ENCODE results near the gene SPTA1. TPM values are rescaled to one million over a fixed set of nuclear protein-coding genes. Genes with fewer than 3 reads are reported as not detected.

The SPTA1 gene
- total RNA-seq, 1 donor from 2014 or later, result not detected

GRCh38 chr1:158607296-158607695 is 79.2 kb downstream of the SPTA1 start:
- Histone ChIP-seq H3K27me3 (no peaks in the 10 kb centered on the region), H3K4me1 (no peaks in the 10 kb centered on the region), H3K27ac (no peak overlapping the region), H3K4me3 (no peak overlapping the region), H3K36me3 (no peaks in the 10 kb centered on the region), H3K9me3 (no peaks in the 10 kb centered on the region)
- TF ChIP-seq, protein P1, sequence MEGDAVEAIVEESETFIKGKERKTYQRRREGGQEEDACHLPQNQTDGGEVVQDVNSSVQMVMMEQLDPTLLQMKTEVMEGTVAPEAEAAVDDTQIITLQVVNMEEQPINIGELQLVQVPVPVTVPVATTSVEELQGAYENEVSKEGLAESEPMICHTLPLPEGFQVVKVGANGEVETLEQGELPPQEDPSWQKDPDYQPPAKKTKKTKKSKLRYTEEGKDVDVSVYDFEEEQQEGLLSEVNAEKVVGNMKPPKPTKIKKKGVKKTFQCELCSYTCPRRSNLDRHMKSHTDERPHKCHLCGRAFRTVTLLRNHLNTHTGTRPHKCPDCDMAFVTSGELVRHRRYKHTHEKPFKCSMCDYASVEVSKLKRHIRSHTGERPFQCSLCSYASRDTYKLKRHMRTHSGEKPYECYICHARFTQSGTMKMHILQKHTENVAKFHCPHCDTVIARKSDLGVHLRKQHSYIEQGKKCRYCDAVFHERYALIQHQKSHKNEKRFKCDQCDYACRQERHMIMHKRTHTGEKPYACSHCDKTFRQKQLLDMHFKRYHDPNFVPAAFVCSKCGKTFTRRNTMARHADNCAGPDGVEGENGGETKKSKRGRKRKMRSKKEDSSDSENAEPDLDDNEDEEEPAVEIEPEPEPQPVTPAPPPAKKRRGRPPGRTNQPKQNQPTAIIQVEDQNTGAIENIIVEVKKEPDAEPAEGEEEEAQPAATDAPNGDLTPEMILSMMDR (IDR thresholded peaks at IDR 0.05), result no peak
- intact Hi-C loops (cut with DNase I), result no loop called here
- DNase-seq (ENCODE audit: low spot score in 2 of 2), result no peak

DNA sequence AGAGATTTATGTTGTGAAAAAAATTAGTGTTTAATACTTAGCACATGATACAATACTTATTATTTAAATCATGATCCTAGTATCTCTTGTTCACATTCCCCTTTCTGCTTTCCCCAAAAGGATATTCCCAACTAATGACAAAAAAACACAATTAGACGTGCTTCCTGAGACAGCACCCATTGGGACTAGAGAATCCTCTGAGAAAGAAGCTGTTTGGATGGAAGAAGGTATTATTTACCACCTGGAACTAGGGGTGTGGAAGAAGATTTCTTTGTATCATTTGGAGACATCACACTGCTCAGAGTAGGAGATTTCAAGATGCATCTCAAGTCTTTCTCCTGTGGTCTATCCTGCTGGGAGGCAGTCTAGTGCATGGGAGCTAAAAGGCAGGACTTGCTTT is 81.5 kb downstream of the SPTA1 start, which contains the start of gene OR10Z1:
TSS of gene OR10Z1 (plus strand) at position 301 of the 400 bp plus-strand sequence. CDS start 1,171 bp downstream, outside the sequence.
- no peak within 1 kb of the TSS for H3K27ac ChIP-seq
- DNase-seq (ENCODE audit: low spot score in 2 of 2), result no peak
- intact Hi-C loops (cut with DNase I), result no loop called here
- TF ChIP-seq, protein P1 (IDR thresholded peaks at IDR 0.05), result no peak
- H3K36me3 ChIP-seq, result no peaks in the 10 kb centered on the region
- H3K4me3 ChIP-seq, result no peak within 1 kb of the TSS
- H3K4me1 ChIP-seq, result no peaks in the 10 kb centered on the region
- no peaks in the 10 kb centered on the region for H3K27me3 ChIP-seq
- H3K9me3 ChIP-seq, result no peaks in the 10 kb centered on the region

GRCh38 chr1:158600735-158601134 is 85.8 kb downstream of the SPTA1 start:
- Histone ChIP-seq H3K27ac (no peak overlapping the region), H3K36me3 (no peaks in the 10 kb centered on the region), H3K27me3 (no peaks in the 10 kb centered on the region), H3K4me3 (no peak overlapping the region), H3K9me3 (peaks cover 4 to 21% of the 10 kb centered on the region in 2 donors), H3K4me1 (no peaks in the 10 kb centered on the region)
- TF ChIP-seq, protein P1 (IDR thresholded peaks at IDR 0.05), result no peak
- intact Hi-C loops (cut with DNase I), result no loop called here
- DNase-seq (ENCODE audit: low spot score in 2 of 2), result no peak

GRCh38 chr1:158586942-158587341 is 99.6 kb downstream of the SPTA1 start:
- Histone ChIP-seq H3K9me3 (peaks cover 0 to 9% of the 10 kb centered on the region in 2 donors), H3K27me3 (no peaks in the 10 kb centered on the region), H3K4me1 (no peaks in the 10 kb centered on the region), H3K36me3 (no peaks in the 10 kb centered on the region), H3K27ac (no peak overlapping the region), H3K4me3 (no peak overlapping the region)
- no peak for DNase-seq (ENCODE audit: low spot score in 2 of 2)
- TF ChIP-seq, protein P1 (IDR thresholded peaks at IDR 0.05), result no peak
- intact Hi-C loops (cut with DNase I), result no loop called here

DNA sequence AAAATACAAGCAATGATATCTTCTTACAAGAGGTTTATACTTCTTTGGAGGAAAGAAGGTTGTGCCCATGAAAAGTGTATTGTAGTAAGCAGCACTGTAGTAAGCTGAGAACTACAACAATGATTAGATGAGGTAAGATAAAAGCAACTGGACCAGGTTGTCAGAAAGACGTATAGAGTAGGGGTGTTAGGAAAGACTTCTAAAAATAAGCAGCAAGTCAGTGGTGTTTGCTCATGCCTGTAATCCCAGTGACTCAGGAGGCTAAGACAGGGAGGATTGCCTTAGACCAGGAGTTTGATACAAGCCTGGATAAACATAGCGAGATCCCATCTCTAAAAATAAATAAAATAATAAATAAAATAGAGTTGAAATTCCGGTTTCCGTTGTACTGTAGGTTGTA is 102.6 kb downstream of the SPTA1 start:
- Histone ChIP-seq H3K27me3 (no peaks in the 10 kb centered on the region), H3K36me3 (no peaks in the 10 kb centered on the region), H3K27ac (no peak overlapping the region), H3K4me3 (no peak overlapping the region), H3K4me1 (no peaks in the 10 kb centered on the region), H3K9me3 (peaks cover 0 to 9% of the 10 kb centered on the region in 2 donors)
- intact Hi-C loops (cut with DNase I), result no loop called here
- DNase-seq (ENCODE audit: low spot score in 2 of 2), result no peak
- TF ChIP-seq, protein P1 (IDR thresholded peaks at IDR 0.05), result no peak

- intact Hi-C loops (cut with DNase I), result no loop called here
- no peaks in the 10 kb centered on the region for H3K4me1 ChIP-seq
- H3K27me3 ChIP-seq, result no peaks in the 10 kb centered on the region
- no peak for DNase-seq (ENCODE audit: low spot score in 2 of 2)
- H3K27ac ChIP-seq, result no peak within 1 kb of the TSS
- H3K36me3 ChIP-seq, result no peaks in the 10 kb centered on the region
- no peak within 1 kb of the TSS for H3K4me3 ChIP-seq
- TF ChIP-seq, protein P1 (IDR thresholded peaks at IDR 0.05), result no peak
- no peaks in the 10 kb centered on the region for H3K9me3 ChIP-seq
Observed at GRCh38 chr1:158579733-158580132, 106.8 kb downstream of the SPTA1 start, which contains the start of gene OR10X1. OR10X1 (minus strand) TSS chr1:158579899; CDS start chr1:158579899, 0 bp downstream.

Data from ascending aorta (tissue), 2 donors.